KOPT-K1 (cell line): Measurements from ENCODE around the gene COX6A1.
"Not testable (repeated sequence)": the region's sequence is repeated elsewhere in the genome, so short reads cannot be mapped to it uniquely, and the experiment has no call there.

Experiments
- H3K27ac ChIP-seq: fragments of 200-600 bp; sonication (generic); 2 replicates; pipeline ENCODE4 v1.5.1; 2016; ENCODE audit warnings: antibody characterized with exemption, mild to moderate bottlenecking, low read depth, low read length; ENCODE audit not compliant: poor library complexity, severe bottlenecking
- H3K36me3 ChIP-seq: fragments of 200-600 bp; sonication (generic); 2 replicates; pipeline ENCODE4 v1.5.1; 2017; ENCODE audit warnings: antibody characterized with exemption, mild to moderate bottlenecking, low read length, moderate library complexity; ENCODE audit not compliant: insufficient read depth
- H3K9me3 ChIP-seq: fragments of 200-600 bp; sonication (generic); 2 replicates; pipeline ENCODE4 v1.5.1; 2017; ENCODE audit warnings: antibody characterized with exemption, low read length, mild to moderate bottlenecking; ENCODE audit not compliant: insufficient read depth, poor library complexity, severe bottlenecking

Gene COX6A1

DNA sequence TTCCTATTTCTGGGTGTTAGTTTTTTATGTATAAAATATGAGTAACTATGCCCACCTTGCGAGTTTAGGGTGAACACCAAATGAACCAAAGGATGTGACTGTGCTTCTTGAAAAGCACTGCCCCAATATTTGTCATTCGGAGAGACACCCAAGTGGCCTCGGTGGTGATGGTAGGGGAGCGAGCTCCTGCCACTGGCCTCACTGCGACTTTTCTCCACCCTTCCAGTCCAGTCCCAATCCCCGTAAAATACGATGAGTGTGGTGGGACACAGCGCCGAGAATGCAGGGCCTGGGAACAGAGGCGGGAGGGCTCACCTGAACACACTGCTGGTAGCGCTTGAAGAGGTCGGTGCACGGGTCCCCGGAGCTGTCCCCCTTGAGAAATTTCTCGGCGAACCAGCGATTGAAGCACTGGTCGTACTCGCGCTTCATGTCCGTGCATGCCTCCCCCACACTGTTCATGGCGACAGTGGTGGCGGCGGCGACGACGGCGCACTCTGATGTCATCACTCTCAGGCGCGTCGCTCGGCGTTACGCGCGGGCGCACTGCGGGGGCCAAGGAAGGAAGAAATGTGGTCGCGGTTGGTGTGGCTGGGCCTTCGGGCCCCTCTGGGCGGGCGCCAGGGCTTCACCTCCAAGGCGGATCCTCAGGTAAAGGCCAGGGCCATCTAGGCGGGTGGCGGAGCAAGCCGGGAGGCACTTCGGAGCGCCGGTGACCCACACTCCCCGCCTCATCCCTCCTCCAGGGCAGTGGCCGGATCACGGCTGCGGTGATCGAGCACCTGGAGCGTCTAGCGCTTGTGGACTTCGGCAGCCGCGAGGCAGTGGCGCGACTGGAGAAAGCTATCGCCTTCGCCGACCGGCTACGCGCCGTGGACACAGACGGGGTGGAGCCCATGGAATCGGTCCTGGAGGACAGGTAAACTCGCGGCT is 8.3 kb downstream of the COX6A1 start, which contains the start of the genes GATC and TRIAP1:
TSS of gene GATC (plus strand) at position 534 of the 933 bp plus-strand sequence. CDS start at position 571, 37 bp downstream.
TSS of gene TRIAP1 (minus strand) at position 474 of the 933 bp plus-strand sequence. CDS start at position 462, 12 bp downstream.
- H3K36me3 ChIP-seq = peaks cover 65% of the 10 kb centered on the region
- no peaks in the 10 kb centered on the region for H3K9me3 ChIP-seq
- peak within 1 kb of the TSS; percentile 80 for H3K27ac ChIP-seq

DNA sequence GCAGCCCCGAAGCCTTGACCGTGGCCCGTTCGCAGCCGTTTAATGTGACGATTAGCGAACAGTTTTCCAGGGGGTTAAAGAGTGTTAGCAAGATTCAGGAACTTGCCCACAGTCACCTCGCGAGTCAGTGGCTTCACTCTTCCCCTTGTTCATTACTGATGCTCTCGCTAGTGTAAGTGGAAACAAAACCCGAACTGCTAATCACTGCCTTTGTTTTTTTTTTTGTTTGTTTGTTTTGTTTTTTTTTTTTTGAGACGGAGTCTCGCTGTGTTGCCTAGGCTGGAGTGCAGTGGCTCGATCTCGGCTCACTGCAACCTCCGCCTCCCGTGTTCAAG is 8.9 kb downstream of the COX6A1 start:
- not testable (repeated sequence) for H3K9me3 ChIP-seq
- Histone ChIP-seq H3K27ac (peak overlapping the region; percentile 80), H3K36me3 (peaks cover 64% of the 10 kb centered on the region)

DNA sequence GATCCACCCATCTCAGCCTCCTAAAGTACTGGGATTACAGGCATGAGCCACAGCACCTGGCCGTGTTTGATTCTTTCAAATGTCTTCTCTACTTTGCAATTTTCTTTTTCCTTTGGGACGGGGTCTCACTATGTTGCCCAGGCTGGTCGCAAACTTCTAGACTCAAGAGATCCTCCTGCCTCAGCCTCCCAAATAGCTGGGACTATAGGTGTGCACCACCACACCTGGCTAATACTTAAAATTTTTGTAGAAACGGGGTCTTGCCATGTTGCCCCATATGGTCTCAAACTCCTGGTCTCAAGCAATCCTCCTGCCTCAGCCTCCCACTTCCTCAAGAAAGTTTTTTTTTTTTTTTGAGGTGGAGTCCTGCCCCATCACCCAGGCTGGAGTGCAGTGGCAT is 10.1 kb downstream of the COX6A1 start:
- Histone ChIP-seq H3K27ac (no peak overlapping the region), H3K36me3 (peaks cover 69% of the 10 kb centered on the region), H3K9me3 (no peaks in the 10 kb centered on the region)

DNA sequence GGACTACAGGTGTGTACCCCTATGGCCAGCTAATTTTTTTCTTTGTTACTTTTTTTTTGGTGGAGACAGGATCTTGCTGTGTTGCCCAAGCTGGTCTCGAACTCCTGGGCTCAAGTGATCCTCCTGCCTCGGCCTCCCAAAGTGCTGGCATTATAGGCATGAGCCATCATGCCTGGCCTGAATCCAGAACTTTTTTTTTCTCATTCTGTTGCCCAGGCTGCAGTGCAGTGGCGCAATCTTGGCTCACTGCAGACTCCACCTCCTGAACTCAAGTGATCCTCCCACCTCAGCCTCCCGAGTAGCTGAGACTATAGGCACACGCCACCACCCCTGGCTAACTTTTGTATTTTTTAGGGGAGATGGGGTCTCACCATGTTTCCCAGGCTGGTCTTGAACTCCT is 14.6 kb downstream of the COX6A1 start:
- not testable (repeated sequence) for H3K27ac ChIP-seq, H3K9me3 ChIP-seq
- H3K36me3 ChIP-seq = peaks cover 93% of the 10 kb centered on the region

DNA sequence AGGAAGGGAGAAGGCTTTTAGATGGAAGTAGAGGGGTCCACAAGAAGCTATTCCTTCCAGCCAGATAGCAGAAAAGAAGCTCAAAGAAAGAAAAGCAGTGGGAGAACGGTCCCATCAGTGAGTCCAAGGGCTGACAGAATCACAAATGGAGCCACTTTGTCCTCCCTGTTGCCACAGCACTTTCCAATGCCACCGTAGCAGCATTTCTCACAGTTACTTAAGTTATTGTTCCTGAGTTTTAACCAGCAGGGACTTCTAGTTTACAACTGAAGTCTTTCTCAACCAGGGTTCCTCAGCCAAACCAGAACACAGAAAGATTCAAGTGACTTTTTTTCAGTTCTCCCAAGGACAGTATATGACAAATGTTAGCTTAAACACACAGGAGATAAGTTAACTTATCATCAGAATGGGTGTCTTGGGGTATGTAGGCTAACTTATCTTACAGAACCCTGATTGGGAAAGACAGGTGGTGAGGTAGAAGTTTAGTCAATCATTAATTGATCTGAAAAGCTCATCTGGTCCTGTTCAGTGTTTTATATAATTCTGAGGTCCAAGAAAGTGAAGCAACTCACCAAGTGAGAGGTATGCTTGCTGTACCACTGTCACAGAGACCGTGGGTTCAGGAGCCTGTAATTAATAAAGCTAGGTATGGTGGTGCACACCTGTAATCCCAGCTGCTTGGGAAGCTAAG is 15.3 kb downstream of the COX6A1 start:
- Histone ChIP-seq H3K36me3 (peaks cover 93% of the 10 kb centered on the region), H3K27ac (no peak overlapping the region), H3K9me3 (no peaks in the 10 kb centered on the region)

DNA sequence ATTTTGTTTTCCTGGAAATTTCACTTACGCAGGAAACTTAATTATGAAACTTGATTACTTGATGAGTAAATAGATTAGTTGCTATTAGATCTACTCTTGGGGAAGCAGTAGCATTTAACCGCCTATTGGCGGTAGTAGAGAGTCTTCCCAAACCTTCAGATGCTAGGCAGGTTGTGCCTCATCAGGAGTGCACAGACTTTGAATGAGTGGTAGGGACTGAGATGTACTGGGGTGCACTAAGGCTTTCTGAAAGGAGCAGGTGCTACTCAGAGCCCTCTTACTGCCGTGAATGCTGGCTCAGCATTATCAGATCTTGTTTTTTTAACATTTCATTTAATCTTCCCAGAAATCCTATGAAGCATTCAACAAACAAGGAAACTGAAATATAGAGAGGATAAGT is 16.1 kb downstream of the COX6A1 start:
- H3K27ac ChIP-seq = no peak overlapping the region
- no peaks in the 10 kb centered on the region for H3K9me3 ChIP-seq
- H3K36me3 ChIP-seq = peaks cover 95% of the 10 kb centered on the region

DNA sequence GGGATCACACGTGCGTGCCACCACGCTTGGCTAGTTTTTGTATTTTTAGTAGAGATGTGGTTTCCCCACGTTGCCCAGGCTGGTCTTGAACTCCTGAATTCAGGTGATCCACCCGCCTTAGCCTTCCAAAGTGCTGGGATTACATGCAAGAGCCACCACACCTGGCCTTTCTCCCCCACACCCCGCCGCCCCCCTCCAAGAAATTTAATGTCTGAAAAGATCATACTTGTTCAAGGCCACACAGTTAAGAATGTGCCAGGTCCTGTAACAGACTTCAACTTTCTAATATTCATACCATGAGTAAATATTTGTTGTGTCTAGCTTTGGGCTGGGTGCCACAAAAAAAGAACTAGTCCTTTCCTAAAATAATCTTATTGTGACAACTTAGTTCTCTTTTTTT is 17.4 kb downstream of the COX6A1 start:
- Histone ChIP-seq H3K27ac (no peak overlapping the region), H3K36me3 (peaks cover 95% of the 10 kb centered on the region), H3K9me3 (no peaks in the 10 kb centered on the region)

DNA sequence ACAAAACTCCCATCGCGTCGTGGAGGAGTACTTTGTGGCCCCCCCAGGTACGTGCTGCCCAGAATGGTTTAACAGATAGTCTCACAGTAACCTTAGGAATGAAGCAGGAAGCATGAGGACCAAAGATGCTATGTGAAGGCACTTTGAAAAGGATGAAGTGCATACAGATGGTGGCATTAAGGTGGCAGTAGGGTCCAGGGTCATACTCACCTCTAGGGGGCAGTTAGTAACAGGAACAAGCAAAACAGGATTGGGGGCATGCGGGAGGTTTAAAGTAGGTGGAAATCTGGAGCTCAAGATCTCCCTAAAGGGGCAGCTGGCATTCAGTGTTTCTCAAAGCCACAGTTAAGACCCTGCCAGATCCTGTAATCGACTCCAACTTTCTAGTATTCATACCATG is 19.2 kb downstream of the COX6A1 start:
- peaks cover 100% of the 10 kb centered on the region for H3K36me3 ChIP-seq
- H3K27ac ChIP-seq = no peak overlapping the region
- H3K9me3 ChIP-seq = no peaks in the 10 kb centered on the region

DNA sequence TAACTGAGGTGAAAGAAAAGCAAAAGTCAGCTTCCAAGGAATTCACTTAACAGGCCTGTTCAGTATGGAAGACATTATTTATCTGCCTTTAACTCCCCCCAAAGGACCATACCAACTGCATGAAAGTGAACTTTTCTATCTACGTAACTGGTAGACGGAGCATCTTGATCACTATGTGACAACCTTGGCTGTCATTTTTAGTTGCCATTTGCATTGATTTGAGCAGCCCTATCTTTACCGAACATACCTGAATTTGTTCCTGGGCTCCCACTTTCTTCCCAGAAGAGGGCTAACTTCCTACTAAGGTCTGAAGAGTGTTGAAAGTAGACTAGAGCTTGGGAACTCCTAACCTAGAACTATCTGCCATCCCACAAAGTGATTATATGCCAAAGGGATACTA is 22.2 kb downstream of the COX6A1 start:
- peaks cover 100% of the 10 kb centered on the region for H3K36me3 ChIP-seq
- H3K9me3 ChIP-seq = no peaks in the 10 kb centered on the region
- no peak overlapping the region for H3K27ac ChIP-seq

DNA sequence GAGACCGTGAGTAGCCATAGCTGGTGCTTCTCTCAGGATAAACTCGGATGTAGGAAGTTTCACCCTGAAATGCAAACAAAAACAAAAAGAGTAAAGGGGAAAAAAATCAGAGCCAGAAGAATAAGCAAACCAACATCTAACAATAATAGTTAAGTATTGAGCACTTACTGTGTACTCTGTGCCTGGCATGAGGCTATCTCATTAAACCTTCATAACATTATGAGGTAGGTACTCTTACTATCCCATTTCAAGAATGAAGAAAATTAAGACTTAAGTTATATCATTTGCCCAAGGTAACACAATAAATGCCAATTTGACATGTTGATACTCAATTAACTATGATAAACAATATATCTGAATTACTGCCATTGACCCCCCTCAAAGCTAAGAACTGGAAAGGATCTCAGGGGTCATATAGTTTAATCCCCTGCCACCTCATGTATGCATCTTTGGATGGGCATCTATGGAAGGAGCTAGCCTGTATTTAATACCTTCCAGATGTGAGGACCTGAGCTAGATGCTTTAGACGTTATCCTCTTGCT is 24.3 kb downstream of the COX6A1 start:
- no peak overlapping the region for H3K27ac ChIP-seq
- peaks cover 100% of the 10 kb centered on the region for H3K36me3 ChIP-seq
- H3K9me3 ChIP-seq = no peaks in the 10 kb centered on the region

DNA sequence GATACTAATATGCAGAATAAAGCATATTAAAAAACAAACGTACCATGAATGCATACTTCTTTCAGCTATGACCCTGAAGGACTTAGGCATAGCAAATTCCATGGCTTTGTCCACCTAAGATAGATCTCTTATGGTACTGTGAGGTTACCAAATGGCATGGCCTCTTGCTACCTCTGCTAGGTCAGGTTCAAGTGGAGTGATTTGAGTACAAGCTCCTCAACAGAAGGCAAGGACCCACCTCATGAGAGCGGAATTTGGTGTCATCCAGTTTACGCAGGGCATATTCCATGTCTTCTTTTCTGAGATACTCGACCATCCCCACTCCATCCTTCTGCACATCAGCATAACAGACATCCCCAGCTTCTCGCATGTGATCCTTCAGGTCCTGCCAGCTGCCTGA is 25.8 kb downstream of the COX6A1 start:
- no peaks in the 10 kb centered on the region for H3K9me3 ChIP-seq
- peaks cover 92% of the 10 kb centered on the region for H3K36me3 ChIP-seq

DNA sequence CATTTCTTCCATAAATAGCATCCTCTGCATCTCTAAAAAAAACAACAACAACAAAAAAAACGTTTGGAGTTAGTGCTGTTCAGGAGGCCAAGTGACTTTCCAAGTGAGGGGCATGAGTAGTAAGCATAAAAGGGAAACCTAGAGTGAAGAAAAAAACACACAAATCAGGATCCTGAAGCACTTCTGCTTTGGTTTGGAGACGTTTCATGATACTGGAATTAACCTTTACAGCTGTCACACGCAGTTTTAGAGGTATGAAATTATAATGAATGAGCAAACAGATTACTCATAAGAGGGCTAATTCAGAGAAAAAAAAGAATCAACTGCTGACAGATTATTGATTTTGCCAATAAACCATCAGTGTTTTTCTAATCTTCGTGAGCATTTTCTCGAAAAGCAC is 27.8 kb downstream of the COX6A1 start:
- Histone ChIP-seq H3K36me3 (peaks cover 71% of the 10 kb centered on the region), H3K9me3 (no peaks in the 10 kb centered on the region)

More for the DNA sequence above, 25.8 kb downstream of the COX6A1 start:
- no peak overlapping the region for H3K27ac ChIP-seq

DNA sequence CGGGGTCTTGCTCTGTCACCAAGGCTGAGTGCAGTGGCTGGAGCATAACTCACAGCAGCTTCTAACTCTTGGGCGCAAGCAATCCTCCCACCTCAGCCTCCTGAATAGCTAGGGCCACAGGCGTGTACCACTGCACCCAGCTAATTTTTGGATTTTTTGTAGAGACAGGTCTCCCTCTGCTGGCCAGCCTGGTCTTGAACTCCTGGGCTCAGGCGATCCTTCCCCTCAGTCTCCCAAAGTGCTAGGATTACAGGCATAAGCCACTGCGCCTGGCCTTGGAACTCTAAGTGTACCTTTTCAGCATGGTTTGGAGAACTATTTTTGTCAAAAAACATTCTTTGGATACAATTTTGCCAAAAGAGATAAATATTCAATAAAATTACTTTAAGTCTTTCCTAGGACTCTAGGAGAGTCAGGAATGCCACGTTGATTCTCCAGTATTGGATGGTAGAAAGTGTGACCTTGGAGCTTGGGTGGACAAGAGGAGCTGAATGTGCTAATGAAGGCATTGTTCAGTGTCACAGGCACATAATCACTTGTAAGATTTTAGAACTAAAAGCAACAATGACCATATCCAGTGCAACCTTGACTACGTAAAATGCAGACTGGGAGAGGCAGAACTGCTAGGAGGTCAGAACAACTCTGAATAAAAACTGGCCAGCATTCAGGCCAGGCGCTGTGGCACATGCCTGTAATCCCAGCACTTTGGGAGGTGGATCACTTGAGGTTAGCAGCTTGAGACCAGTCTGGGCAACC is 28.8 kb downstream of the COX6A1 start:
- no peaks in the 10 kb centered on the region for H3K9me3 ChIP-seq
- H3K36me3 ChIP-seq = peaks cover 61% of the 10 kb centered on the region
- no peak overlapping the region for H3K27ac ChIP-seq

More for the DNA sequence above, 27.8 kb downstream of the COX6A1 start:
- H3K27ac ChIP-seq = no peak overlapping the region

DNA sequence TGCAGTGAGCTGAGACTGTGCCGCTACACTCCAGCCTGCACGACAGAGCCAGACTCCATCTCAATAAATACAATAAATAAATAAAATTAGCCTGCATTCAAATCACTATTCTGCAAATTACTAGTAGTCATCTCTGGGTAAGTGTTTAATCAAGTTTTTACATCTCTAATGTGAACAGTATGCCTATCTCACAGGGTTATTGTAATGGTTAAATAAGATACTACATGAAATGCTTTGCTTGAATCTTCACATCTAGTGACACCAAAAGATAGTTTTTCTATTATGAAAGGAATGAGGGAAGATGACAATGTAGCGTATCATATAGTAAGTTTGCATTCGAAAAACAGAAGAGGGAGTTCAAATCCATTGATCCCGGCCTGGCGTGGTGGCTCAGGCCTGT is 29.5 kb downstream of the COX6A1 start:
- peaks cover 54% of the 10 kb centered on the region for H3K36me3 ChIP-seq
- H3K27ac ChIP-seq = no peak overlapping the region
- no peaks in the 10 kb centered on the region for H3K9me3 ChIP-seq
